LNCaP clone FGC (cell line): ENCODE data around the gene KIF5A.

Experiments used
- DNase-seq: peaks from one replicate; pipeline ENCODE4 v3.0.0-alpha.2; 2011; ENCODE audit warnings: low read depth
- H3K4me3 ChIP-seq: 2 replicates; pipeline ENCODE4 v1.5.1; 2011; ENCODE audit warnings: mild to moderate bottlenecking, low read depth, low read length, control low read depth
- TF ChIP-seq, protein P1 (sequence below): IDR thresholded peaks from 2 replicates; pipeline ENCODE4 v1.5.1; 2012; ENCODE audit warnings: mild to moderate bottlenecking; ENCODE audit not compliant: control insufficient read depth, insufficient read depth; ENCODE audit errors: extremely low read depth

Gene KIF5A

GRCh38 chr12:57593187-57593586, 43.3 kb downstream of the KIF5A start:
- TF ChIP-seq, protein P1, sequence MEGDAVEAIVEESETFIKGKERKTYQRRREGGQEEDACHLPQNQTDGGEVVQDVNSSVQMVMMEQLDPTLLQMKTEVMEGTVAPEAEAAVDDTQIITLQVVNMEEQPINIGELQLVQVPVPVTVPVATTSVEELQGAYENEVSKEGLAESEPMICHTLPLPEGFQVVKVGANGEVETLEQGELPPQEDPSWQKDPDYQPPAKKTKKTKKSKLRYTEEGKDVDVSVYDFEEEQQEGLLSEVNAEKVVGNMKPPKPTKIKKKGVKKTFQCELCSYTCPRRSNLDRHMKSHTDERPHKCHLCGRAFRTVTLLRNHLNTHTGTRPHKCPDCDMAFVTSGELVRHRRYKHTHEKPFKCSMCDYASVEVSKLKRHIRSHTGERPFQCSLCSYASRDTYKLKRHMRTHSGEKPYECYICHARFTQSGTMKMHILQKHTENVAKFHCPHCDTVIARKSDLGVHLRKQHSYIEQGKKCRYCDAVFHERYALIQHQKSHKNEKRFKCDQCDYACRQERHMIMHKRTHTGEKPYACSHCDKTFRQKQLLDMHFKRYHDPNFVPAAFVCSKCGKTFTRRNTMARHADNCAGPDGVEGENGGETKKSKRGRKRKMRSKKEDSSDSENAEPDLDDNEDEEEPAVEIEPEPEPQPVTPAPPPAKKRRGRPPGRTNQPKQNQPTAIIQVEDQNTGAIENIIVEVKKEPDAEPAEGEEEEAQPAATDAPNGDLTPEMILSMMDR = no peak
- H3K4me3 ChIP-seq = no peak overlapping the region
- DNase-seq = no peak

DNA sequence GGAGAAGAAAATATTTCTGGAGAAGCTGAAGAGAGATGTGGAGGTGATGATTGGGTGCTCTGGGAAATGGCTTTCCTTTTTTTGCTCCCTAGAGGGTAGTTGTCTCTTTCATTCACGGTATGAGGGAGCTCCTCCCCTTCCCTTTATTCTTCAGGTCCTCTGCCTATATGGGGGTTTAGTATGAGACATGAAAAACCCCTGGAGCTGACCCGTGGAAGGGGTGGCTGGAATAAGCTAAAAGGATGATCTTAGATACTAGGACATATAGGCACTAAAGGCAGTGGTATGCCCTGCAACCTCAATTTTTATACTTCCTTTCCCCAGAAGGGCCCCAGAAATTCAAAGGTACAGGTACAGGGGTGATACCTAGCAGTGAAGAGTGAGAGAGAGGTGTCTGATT, 50.6 kb downstream of the KIF5A start:
- no peak for DNase-seq
- no peak overlapping the region for H3K4me3 ChIP-seq
- TF ChIP-seq, protein P1 = no peak

DNA sequence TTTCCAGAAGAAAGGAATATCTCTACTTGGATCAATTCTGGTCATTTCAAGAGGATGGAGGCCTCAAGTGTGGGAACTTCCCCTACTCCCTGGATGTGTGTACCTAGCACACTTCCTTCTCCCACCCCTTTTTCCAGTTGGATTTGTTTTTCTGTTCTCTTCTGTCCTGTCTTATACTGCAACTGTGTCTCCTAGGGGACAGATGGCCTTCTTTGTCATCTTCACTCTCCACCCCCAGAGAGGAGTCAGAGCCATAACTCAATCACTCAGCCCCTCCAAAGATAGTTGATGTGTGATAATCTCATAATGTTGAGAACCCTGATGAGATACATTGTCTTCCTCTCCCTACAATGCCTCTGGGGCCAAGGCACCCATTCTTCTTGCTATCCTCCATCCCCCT, 52.7 kb downstream of the KIF5A start:
- H3K4me3 ChIP-seq = no peak overlapping the region
- TF ChIP-seq, protein P1 = no peak
- no peak for DNase-seq

GRCh38 chr12:57603324-57603723, 53.5 kb downstream of the KIF5A start:
- H3K4me3 ChIP-seq = no peak overlapping the region
- TF ChIP-seq, protein P1 = no peak
- no peak for DNase-seq

GRCh38 chr12:57603815-57604453, 54.1 kb downstream of the KIF5A start:
- DNase-seq = no peak
- peak overlapping the region; percentile 51; the same call in 1 of the 2 replicates for H3K4me3 ChIP-seq

DNA sequence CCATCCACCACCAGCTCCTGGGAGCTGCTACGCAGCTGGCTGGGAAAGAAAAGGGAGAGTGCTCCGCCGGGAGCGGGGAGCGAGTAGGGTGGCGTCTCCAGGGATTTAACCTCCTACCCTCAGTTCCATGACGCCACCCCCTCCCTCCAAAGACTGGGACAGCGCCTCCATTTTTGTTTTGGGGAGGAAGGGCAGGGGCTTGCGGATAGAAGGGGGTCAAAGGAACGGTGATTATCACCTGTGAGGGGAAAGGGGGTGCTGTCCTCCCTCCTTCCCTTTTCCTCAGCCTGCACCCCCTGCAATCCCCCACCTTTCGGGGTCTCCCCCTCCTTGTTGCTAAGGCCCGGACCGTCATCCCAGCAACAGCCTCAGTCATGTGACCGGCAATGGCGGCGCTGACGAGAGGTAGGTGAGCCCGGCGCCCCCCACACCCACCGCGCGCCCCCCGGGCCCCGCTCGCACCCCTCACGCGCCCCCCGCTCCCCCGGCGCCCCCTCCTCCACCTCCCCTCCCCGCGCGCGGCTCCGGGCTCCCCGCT, 54.7 kb downstream of the KIF5A start, which contains the start of gene DTX3:
TSS of gene DTX3 (plus strand) at position 371 of the 538 bp plus-strand sequence. CDS start 1,694 bp downstream, outside the sequence.
- H3K4me3 ChIP-seq = peak within 1 kb of the TSS; percentile 51
- TF ChIP-seq, protein P1 = no peak
- DNase-seq = no peak

More at GRCh38 chr12:57603815-57604453, 54.1 kb downstream of the KIF5A start:
- TF ChIP-seq, protein P1 = no peak
